Sigmoid colon (tissue), 3 donors: ENCODE data around the gene KCNB1.

Source experiments
- CTCF ChIP-seq, 4 experiments: fragments of 450-650 bp in 3 of 4; fragments of 200-600 bp in 1 of 4; IDR thresholded peaks; one replicate each; pipeline ENCODE4 v1.5.1; 2016 to 2019; ENCODE audit warnings: antibody characterized with exemption in 4 of 4, mild to moderate bottlenecking in 3 of 4, moderate library complexity in 2 of 4
- POLR2A ChIP-seq, 2 donors: fragments of 450-650 bp; IDR thresholded peaks; one replicate each; pipeline ENCODE4 v1.6.1; 2016; ENCODE audit warnings: antibody characterized with exemption in 2 of 2, mild to moderate bottlenecking in 2 of 2, moderate library complexity in 2 of 2

DNA sequence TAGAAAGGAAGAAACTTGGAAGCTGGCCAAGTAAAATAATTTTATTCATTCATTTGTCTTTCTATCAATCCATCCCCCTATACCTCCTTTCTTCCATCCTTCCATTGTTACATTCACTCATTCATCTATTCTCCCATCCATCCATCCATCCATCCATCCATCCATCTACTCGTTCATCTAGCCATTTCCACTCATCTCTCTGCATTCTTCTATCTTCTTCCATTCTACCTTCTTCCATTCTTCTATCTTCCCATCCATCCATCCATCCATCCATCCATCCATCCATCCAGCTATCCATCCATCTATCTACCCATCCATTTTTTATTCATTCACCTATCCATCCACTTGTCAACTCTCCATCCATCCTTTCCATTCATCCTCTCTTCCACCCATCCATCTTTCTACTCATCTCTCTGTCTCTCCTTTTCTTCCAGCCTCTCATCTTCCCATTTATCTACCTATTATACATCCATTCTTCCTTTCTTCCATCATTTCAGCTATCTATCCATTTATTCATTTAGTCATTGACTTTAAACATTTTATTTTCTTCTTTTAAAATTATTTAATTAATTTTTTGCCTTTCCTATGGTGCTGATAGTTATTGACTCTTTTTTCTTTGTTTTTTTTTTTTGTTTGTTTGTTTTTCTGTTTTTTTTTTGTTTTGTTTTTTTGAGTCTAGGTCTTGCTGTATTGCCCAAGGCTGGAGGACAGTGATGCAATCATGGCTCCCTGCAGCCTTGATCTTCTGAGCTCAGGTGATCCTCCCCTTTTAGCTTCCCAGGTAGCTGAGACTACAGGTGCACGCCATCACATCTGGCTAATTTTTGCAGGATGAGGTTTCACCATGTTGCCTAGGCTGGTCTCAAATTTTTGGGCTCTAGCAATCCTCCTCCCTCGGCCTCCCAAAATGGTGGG, 151.5 kb downstream of the KCNB1 start:
- no peak for TF ChIP-seq POLR2A (IDR thresholded peaks at IDR 0.05)
- no peak for TF ChIP-seq CTCF (IDR thresholded peaks at IDR 0.05)
